Raji (cell line): ENCODE measurements around the gene JUN.

Source experiments
- POLR2A ChIP-seq: IDR thresholded peaks from 2 replicates; pipeline ENCODE4 v1.6.1; 2011; ENCODE audit warnings: low read depth, low read length, control low read depth; ENCODE audit not compliant: insufficient read depth

JUN gene

DNA sequence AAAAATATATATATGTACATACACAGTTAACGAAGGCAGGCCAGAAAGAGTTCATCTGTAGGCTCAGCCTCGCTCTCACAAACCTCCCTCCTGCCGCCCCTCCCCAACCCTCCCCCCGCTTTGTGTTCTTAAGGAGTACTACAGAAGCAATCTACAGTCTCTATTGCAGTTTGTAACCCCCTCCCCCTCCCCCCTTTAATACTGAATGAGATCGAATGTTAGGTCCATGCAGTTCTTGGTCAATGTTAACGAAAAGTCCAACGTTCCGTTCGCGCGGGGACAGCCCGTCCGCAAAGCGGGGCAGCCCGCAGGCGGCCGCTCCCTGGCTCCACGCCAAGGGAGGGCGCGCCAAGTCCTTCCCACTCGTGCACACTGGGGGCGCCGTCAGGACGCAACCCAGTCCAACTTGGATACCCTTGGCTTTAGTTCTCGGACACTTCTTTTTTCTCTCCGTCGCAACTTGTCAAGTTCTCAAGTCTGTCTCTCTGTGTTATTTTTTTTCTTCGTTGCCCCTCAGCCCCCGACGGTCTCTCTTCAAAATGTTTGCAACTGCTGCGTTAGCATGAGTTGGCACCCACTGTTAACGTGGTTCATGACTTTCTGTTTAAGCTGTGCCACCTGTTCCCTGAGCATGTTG lies 2.2 kb downstream of the JUN start:
- no peak for TF ChIP-seq POLR2A

DNA sequence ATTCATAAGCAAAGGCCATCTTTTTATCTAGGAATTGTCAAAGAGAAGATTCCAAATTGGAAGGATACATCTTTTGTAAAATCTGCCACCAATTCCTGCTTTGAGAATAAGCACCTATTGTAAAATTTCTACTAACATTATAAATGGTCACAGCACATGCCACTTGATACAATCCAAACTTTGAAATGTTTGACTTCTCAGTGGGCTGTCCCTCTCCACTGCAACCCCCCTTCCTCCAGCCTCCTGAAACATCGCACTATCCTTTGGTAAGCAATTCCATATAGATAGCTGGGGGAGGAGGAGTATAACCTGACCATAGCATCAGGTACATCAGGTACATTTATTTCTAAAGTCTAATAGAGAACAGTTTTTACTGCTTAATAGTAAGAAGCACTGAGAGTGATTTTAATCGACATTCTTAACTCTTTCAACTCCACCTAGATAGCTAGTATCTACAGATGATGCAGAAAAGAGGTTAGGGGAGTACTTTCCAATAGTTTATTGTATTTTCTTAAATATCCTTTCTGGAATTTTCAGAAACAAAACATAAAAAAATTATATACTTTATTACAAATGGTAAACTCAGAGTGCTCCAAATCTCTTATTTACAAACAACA lies 2.9 kb downstream of the JUN start:
- TF ChIP-seq POLR2A: no peak

DNA sequence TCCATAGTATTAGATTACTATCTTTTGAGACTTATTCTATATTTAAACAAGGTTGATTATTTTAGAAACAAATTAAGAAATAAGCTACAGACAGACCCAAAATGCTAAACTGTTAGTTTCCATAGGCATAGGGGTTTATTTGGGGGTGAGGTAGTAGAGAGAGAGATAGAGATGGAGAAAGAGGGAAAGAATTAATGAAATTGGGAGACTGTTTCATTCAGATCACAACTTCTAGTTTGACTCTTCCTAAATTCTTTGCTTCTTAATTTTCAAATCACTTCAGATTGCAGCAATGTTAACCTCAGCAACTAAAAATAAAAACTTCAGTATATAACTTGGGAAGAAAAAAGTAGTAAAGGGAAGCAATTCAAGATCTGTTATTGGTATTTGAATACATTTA lies 3.4 kb downstream of the JUN start:
- TF ChIP-seq POLR2A: no peak

DNA sequence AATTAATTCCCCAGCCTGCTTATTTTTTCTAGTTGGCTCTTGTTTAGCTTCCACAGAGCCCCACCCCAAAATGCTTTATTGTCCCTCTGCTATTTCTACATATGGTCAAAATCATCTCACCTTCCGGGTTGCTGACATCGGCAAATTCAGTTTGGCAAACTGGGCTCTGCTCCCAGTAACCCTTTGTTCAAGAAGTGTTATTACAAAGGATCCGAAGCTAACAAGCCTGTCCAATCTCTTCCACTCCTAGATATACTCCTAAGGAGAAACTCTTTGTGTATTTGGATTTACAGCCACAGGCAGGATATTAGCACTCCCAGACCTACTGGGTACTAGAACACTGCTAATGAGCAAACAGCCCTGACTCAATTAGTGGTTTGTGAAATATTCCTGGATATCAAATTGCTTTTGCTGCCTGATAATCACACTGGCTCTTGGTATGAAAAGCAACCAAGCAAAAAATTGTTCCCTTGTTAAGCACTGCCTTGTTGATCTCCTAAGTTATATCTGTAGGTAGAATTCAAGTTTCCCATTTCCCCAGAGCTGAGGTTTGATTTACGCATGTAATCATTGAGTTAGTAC lies 4.0 kb downstream of the JUN start:
- TF ChIP-seq POLR2A: no peak

DNA sequence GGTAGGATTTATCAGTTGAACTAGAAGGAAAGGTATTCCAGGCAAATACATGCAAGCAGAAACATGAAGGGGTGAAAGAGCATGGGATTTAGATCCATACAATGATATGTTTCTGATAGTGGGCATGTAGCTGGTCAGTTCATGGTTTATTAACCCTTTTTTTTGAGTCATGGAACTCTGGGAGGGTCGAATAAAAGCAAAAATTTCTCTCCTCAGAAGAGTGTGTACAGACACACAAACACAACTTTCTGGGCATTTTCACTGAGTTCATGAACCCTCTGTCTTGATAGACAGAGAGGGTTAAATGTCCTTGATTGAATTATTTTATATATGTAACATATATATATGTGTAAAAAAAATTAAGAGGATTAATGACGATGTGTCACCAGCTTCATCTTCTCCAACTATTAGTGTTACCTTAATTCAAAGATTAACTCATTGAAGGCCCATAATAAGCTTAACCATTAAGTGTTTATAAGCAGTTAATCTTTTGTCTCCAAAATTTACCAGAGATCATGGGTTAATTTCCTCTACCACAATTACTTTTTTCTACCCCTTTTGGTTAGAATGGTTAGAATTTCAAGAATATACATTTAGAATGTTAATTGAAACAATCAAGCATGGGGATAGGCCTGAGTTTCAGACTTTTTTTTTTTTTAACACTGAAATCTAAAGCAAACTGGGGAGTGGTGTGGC lies 4.6 kb downstream of the JUN start:
- no peak for TF ChIP-seq POLR2A

DNA sequence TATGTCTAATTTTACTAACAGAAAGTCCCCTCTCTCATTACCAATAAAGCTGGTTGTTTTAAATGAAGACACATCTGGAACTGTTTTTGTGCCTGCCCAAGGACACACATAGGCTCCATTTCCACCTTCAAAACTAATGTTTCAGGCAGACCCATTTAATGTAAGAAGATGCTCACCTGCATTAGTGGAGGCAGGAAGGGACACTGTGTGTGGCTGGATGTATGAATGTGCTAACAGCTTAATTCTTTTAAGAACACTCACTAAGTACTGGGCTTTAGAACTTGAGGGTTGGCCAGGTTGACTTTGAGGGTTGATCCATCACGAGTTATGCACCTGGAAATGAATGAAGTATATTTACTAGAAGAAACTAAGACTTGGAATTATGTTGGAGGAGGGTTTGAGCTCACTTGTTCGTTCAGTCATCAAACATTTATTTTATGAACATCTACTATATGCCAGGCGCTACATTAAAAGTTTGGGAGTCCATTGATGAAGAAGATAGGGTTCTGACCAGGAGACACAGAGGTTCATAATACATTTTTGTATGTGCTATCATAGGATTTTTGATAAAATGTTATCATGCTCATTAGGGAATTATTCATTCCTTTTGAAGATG lies 5.4 kb downstream of the JUN start:
- no peak for TF ChIP-seq POLR2A

DNA sequence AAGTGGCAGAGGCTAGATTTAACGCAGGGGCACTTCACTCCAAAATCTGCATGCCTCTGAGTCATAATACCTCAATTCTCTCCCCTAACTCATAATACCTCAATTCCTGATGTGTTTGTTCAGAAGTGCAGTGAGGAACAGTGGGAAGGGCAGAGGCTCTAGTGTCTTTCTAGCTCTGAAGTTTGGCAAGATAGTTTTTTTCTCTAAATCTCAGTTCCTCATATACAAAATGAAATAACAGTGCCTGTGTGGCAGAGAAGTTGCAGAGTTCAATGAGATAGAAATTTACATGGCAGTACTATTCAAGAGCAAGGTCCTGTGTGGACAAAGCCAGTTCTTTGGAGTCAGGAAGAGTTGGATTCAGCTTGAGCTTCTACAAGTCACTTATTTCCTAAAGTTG lies 9.8 kb downstream of the JUN start:
- TF ChIP-seq POLR2A: no peak

DNA sequence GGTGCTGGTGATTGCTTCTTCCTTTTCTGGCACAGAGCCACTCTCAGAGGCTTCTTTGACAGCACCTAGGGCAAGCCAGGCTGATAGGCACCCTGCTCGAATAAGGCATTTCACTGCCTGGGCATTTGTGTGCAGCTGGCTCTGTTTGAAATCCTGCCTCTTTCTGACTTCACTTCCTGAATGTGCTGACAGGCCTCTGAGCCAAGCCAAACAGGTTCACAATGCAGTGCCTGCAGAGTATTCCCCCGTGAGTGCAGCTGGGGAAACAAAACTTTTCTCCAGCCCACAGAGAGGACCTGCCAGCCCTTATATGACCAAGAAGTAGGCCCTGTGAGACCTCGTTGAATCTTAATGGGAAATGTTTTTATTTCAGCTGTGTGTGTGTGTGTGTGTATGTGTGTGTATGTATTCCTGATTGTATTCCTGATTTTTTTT lies 10.4 kb downstream of the JUN start:
- no peak for TF ChIP-seq POLR2A

DNA sequence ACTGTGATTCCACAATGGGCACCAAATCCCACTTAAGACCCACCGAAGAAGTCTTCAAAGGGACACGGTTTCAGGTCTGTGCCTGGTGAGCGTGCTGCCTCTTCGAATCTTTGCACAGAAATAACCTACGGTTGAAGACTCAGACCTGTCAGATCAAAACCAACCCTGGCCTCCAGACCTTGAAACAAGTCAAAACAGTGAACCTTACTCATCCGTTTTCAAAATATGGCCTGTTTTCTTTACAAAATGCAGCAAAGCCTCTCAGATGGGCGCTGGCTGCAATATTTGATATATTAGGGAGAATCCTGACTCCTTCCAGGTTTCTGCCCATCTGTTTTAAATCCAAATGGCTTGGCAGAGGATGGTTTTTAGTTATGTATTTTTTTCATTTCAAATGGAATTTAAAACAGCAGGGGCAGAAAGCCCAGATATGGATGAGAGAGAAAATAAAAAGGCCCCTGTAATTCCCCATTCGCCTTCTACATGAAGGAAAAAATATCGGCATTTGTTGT lies 14.0 kb downstream of the JUN start:
- no peak for TF ChIP-seq POLR2A

DNA sequence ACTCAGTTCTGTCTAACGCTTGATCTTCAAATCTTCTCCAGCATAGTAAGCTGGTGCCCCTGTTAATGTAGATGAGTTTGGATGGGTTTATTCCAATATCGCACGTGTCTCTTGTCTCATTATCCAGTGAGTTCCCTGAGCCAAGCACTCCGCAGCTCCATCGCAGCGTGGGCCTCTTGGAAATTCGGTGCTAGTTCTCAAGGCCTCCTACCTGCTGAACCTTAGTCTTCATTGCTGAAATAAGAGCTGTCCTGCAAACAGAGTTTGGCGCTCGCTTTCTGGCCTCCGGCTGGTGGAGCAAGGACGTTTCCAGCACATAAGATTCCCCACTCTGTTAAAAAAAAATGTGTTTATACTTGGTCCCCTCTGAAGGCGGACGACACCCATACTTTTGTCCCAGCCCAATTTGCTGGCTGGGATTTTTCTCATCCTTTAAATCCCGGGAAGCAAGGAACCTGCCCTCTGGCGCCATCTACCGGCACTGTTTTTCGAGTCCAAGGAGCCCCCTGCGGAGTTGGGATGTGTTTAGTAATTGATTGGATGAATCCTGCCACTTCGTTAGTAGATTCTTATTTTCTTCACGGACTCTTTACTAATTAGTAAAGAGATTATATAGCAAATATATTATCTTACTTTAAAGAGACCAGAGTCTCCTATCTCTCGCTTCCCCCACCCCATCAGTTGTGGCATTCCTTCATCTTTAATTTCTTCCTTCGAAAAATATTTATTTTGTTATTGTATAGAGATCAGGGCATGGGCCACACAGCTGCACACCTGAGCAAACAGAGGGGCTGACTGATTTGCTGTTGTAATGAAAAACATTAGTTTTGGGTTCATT lies 14.7 kb downstream of the JUN start:
- no peak for TF ChIP-seq POLR2A

DNA sequence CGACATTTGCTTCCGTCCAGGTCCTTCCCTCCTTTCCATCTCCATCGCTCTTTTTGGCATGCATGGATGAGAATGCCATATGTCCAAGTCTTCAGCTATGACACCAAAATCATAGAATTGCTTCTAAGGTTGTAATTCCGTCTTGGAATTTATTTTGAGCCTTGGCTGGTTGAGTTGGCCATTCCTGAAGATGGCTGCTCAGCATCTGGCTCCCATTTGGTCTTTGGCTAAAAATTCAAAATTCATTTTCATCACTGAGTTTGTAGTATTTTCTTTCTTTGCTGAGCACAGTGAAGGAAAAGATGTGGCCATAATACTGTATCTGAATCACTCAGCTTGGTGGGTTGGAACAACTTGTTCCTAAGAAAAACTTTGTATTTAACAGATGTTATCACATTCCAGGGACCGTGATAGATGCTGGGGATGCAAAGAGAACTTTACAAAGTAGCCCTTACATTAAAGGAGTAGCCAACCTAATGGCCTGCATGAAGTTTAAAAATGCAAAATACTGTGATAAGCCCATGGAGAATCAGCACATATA lies 15.6 kb downstream of the JUN start:
- TF ChIP-seq POLR2A: no peak

DNA sequence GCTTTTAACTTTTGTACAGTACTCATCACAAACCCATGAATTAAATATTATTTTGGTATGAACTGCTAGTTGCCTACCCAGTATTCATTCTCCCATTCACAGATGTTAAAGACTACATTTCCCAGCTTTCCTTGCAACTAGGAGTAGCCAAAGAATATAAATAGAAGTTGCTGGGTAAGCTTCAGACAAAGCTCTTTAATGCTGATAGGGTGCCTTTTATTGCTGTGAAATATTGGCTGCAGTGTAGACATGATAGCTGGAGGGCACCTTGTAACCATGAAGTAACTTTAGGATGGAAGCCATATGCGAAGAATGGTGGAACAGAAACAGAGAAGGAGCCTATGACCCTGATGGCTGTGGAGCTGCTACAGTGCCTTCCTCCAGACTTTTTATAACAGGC lies 16.7 kb downstream of the JUN start:
- TF ChIP-seq POLR2A: no peak

DNA sequence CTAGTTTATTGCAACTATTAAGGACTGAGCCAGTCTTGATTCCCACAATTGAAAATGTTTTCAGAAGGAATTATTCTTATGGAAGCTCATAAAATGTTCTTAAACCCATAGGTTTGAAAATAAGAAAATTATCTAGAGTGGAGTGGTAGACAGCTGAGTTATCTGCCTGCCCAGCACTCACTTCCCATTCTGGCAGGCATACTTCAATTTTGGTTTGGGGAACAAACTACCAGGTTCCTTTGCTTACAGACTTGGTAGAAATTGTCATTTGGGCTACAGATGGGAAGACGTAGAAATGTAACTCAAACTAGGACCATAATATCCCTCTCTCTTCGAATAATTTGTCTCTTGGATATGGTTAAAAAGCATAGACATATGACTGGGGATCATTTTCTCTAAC lies 18.4 kb downstream of the JUN start:
- TF ChIP-seq POLR2A: no peak

DNA sequence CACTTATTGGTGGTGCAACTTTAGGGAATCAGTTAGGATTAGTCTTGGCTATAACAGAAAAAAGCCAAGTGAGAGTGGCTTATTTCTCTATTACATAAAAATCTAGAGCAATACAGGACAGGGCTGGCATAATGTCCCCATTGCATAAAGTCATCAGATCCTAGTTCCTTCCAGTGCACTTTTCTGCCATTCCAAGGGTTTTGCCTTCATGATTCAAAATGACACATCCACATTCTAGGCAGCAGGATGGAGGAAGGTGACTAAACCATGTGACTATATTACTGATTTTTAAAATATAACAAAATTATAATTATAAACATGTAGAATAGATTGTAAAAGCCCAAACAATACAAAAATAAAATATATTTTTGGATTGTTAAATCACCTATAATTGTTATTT lies 18.8 kb downstream of the JUN start:
- no peak for TF ChIP-seq POLR2A

DNA sequence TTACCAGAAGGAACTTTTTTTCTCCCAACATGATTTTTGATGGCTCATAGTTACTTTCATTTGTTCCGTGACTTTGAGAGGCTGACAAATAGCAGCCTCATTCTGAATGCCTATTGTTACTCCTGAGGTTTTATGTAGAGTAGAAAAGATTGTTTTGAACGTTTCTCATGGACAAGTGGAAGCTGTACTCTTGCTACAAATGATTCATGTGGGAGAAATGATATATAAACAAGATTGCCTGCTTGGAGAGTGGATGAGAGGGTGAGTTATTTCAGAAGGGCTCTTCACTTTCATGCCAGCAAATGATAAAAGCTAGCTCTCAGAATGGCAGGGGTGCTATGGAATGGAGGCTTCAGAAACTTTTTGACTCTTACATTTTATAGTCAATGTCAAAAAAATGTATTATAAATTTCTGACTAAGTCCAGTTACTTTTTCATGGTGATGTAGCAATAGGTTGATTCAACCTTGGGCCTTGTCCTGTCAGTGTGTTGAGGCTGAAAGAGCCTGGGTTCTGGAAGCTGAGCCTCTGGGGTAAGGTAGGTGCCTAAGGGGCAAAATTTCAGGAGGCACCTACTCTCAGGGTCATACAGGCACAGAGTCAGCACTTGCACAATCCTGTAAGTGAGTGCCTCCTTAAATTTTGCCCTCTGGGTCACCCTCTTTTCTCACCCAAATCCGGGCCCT lies 19.4 kb downstream of the JUN start:
- no peak for TF ChIP-seq POLR2A
